NCI-H1105 treated with DMSO at 0.1 percent for 48 hours (cell line): Measurements from ENCODE around the gene EEF1B2.
"Not testable (repeated sequence)": the region's sequence is repeated elsewhere in the genome, so short reads cannot be mapped to it uniquely, and the experiment has no call there.

Source experiments
- DNase-seq: peaks from one replicate; lab custom pipeline; 2025; lab: John Stamatoyannopoulos, UW

Gene EEF1B2

GRCh38 chr2:206164261-206164862 lies 4.7 kb downstream of the EEF1B2 start:
- DNase-seq = peak; percentile 14

GRCh38 chr2:206168230-206168629 lies 8.5 kb downstream of the EEF1B2 start:
- DNase-seq = not testable (repeated sequence)

GRCh38 chr2:206171624-206172397 lies 12.1 kb downstream of the EEF1B2 start:
- DNase-seq = not testable (repeated sequence)

- DNase-seq = no peak
Measured at GRCh38 chr2:206173147-206173546, 13.5 kb downstream of the EEF1B2 start.

GRCh38 chr2:206176121-206176520 lies 16.4 kb downstream of the EEF1B2 start:
- DNase-seq = no peak

DNA sequence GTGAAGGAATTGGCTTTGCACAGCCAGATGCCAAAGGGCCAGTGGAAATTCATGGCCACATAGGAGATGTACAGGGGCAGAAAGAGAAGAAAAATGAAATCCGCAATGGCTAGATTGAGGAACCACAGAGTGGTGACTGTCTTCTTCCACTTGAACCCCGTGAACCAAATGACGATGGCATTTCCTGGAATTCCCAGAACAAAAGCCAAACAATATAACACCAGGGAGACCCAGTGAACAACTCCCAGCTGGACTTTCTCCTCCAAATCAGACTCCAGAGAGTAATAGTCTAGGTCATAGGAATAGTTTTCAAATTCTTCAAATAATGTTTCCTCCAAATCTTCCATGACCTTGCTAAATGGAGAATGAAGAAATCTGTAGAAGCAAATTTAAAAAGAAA lies 17.2 kb downstream of the EEF1B2 start:
- DNase-seq = no peak

DNA sequence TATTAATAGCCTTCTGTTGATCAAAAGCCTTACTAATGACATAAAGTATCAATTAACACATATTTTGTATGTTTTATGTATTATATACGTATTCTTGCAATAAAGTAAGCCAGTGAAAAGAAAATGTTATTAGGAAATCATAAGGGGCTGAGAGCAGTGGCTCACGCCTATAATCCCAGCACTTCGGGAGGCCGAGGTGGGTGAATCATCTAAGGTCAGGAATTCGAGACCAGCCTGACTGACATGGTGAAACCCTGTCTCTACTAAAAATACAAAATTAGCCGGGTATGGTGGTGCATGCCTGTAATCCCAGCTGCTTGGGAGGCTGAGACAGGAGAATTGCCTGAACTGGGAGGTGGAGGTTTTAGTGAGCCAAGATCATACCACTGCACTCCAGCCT lies 21.8 kb downstream of the EEF1B2 start:
- DNase-seq = not testable (repeated sequence)

DNA sequence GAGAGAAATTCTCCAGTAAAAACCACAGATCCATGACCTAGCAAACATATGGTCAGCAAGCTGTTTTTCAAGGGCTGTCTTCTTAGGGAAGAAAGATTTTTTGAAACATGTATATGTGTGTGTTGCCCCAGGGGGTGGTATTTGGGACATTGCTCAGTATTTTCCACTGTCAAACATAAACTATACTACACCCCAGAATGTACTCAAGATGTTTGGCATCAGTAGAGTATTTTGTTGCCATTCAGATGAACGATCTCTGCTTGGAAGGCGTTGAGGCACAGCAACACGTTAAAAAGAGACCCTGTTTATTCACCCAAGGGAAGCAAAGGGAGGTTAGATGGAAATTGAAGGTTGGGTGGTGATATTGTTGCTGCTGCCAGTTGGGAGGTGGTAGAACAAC lies 30.0 kb downstream of the EEF1B2 start:
- no peak for DNase-seq

DNA sequence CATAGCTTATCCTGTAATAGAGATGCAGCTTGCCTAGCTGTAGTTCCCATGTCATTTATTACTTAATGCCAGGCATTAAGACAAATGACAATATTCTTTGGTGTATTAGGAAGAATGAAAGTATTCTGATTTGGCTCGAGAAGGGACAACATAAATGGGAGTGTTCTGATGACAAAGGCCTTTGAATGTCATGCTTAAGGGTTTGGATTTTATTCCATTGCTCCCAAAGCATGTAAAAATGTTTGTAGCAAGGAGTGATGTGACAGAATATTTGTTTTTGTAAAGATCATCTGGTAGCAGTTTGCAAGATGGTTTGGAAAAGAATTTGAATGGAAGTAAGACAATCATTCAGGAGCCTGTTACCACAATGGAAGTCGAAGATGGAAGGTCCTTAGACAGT lies 30.4 kb downstream of the EEF1B2 start:
- no peak for DNase-seq

GRCh38 chr2:206190689-206191088 lies 31.0 kb downstream of the EEF1B2 start:
- no peak for DNase-seq

DNA sequence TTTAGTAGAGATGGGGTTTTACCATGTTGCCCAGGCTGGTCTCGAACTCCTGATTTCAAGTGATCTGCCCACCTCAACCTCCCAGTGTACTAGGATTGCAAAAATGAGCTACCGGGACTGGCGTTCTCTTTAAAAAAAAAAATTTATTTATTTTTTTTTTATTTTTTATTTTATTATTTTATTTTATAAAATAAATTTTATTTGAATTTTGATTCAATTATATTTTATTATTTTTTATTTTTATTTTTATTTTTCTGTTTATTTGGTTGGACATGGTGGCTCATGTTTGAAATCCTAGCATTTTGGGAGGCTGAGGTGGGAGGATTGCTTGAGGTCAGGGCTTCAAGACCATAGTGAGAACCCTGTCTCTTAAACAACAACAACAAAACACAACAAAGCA lies 32.5 kb downstream of the EEF1B2 start:
- DNase-seq = no peak

DNA sequence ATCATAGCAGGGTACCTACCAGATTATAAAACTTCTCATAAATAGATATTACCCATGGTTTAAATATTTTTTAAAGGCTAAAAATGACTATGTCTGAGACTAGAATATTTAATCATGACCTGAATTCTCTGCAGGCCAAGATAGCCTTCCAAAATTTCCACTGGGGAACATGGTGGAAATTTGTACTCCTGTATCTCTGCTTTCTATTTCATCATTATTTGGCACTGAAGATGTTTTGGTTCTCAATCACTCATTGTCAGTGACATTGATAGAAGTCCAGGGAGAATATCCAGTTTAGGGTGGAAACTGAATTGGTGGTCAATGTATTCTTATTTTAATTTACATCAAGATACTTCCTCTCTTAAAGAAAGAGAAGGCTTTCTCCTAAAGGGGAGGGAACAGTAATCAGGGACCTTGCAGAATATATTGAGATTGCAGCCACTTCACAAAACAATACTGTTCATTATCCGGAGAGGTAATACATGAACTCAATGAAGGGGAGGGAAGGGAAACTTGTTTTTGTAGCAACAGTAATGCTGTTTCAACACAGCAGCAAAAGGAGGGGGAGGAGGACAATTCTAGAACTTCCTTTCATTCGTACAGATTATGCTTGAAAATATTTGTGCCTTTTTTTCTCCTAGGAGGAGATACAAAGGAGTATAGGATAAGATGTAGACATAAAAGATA lies 34.1 kb downstream of the EEF1B2 start:
- no peak for DNase-seq

GRCh38 chr2:206198677-206199076 lies 39.0 kb downstream of the EEF1B2 start:
- DNase-seq = no peak

GRCh38 chr2:206201075-206201848 lies 41.6 kb downstream of the EEF1B2 start:
- no peak for DNase-seq

- DNase-seq = no peak
Measured at GRCh38 chr2:206202446-206202845, 42.8 kb downstream of the EEF1B2 start.

DNA sequence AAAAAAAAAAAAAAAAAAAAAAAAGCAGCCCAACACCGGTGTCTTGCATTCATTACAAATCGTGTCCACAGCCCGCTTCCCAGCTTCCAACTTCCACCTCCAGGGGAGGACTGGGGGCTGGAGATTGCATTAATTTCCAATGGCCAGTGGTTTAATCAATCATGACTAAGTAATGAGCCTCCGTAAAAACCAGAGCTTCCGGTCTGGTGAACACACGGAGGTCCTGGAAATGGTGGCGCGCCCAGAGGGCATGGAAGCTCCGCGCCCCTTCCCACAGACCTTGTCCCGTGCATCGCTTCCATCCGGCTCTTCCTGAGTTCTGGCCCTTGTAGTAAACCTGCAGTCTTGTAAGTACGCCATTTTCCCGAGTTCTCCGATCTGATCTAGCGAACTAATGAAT lies 43.6 kb downstream of the EEF1B2 start:
- no peak for DNase-seq

GRCh38 chr2:206204710-206205109 lies 45.0 kb downstream of the EEF1B2 start:
- DNase-seq = no peak

- DNase-seq = not testable (repeated sequence)
Measured at GRCh38 chr2:206207316-206207715, 47.6 kb downstream of the EEF1B2 start.

DNA sequence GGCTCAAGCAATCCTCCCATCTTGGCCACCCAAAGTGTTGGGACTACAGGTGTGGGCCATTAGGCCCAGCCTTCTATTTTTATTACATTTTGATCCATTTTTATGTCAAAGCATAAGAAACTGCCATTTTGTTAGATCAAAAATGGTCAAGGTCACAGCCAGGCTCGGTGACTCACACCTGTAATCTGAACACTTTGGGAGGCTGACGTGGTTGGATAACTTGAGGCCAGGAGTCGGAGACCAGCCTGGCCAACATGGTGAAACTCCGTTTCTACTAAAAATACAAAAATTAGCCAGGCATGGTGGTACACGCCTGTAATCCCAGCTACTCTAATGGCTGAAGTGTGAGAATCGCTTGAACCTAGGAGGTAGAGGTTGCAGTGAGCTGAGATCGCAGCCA lies 49.2 kb downstream of the EEF1B2 start:
- DNase-seq = no peak

DNA sequence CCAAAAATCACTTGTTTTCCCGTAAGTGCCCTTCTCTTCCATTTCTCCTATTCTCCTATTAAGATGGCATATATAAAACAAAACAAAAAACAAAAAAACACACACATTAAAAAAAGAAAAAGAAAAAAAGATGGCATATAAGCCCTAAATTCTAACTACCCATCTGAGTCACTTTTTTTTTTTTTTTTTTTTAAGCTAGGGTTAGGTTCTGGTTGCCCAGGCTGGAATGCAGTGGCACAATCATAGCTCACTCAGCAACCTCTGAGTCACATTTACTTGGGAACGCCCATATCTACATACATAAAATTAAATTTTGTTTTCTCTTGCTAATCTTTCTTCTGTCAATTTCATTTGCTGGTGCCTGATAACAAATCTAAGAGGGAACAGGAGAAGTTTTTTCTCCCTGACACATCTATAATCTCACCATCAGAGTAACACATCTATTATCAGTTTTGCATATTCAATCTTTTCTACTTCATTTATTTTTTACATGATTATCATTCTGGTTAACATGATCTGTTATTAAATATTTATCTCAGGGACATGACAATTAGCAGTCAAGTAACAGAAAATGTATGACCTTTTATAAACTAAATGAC lies 52.1 kb downstream of the EEF1B2 start:
- DNase-seq = no peak
